HepG2 (cell line): ENCODE data around the gene BSG. TPM values are rescaled to one million over a fixed set of nuclear protein-coding genes. Genes with fewer than 3 reads are reported as not detected.

Source experiments
- ATAC-seq: fragments of 200-7000 bp; cut with Tn5 transposase; 3 replicates; pipeline ENCODE4 v1.9.1; 2020; ENCODE audit warnings: mild to moderate bottlenecking, moderate library complexity
- BruUV-seq: library from RNA; stranded (reverse); fragments of 400-500 nt; replicated peaks from 2 replicates; lab custom pipeline; 2021; lab: Mats Ljungman, UMichigan
- CTCF ChIA-PET: fragments of 300-600 bp; formaldehyde crosslinking; extraction: SDS; loops from one replicate; lab custom pipeline; 2021; ENCODE audit warnings: low total read pairs, inconsistent platforms, low intra/inter-chr PET ratio; lab: Yijun Ruan, JAX
- POLR2A ChIA-PET: fragments of 350-600 bp; sonication (Branson Sonifier 250); formaldehyde crosslinking; loops from one replicate; lab custom pipeline; 2020; ENCODE audit warnings: antibody characterized with exemption, inconsistent platforms; lab: Yijun Ruan, JAX
- DNase-seq: peaks from one replicate; pipeline ENCODE4 v3.0.0-alpha.2; 2015; ENCODE audit warnings: low spot score
- FAIRE-seq: peaks from 3 replicates; lab custom pipeline; 2011; peaks lifted over from hg19 to GRCh38; lab: Jason Lieb, UNC
- H2AFZ ChIP-seq: one replicate; pipeline ENCODE4 v1.6.1; 2011; ENCODE audit warnings: low read length, inconsistent platforms
- H3K27ac ChIP-seq: fragments of 300-600 bp; 3 replicates; pipeline ENCODE4 v1.8.0; 2011; ENCODE audit warnings: mixed run types, mild to moderate bottlenecking, mixed read lengths, low read length, inconsistent platforms; ENCODE audit not compliant: insufficient read depth; ENCODE audit errors: extremely low read length
- H3K27me3 ChIP-seq, 2 experiments: fragments of 200-600 bp in 1 of 2; 2 replicates in 1 of 2; 3 replicates in 1 of 2; pipeline versions ENCODE4 v1.6.0 to v1.8.0; 2011; ENCODE audit warnings: low read length in 2 of 2, mild to moderate bottlenecking in 2 of 2, moderate library complexity in 2 of 2, inconsistent platforms in 1 of 2; ENCODE audit not compliant: insufficient read depth in 2 of 2, control insufficient read depth in 1 of 2
- H3K36me3 ChIP-seq, 2 experiments: fragments of 200-600 bp in 1 of 2; replicated peaks in 1 of 2; 2 replicates in 1 of 2; 3 replicates in 1 of 2; pipeline versions ENCODE4 v1.5.1 to v1.8.0; 2011; ENCODE audit warnings: low read length in 2 of 2, inconsistent platforms in 1 of 2; ENCODE audit not compliant: insufficient read depth in 2 of 2, control insufficient read depth in 1 of 2
- H3K4me1 ChIP-seq: 2 replicates; pipeline ENCODE4 v1.5.1; 2012; ENCODE audit warnings: low read length, inconsistent platforms; ENCODE audit not compliant: insufficient read depth
- H3K4me2 ChIP-seq: 2 replicates; pipeline ENCODE4 v1.6.0; 2011; ENCODE audit warnings: low read depth, low read length, inconsistent platforms
- H3K4me3 ChIP-seq, 3 experiments: fragments of 200-600 bp in 1 of 3; sonication (generic), shearing (Covaris generic) in 1 of 3; replicated peaks in 1 of 3; 2 replicates each; pipeline ENCODE4 v1.5.1; 2011 to 2016; ENCODE audit warnings: low read length in 3 of 3, inconsistent platforms in 2 of 3, low read depth in 2 of 3, mild to moderate bottlenecking in 2 of 3, control low read depth in 1 of 3, mixed read lengths in 1 of 3; ENCODE audit not compliant: insufficient read depth in 1 of 3
- H3K79me2 ChIP-seq: one replicate; pipeline ENCODE4 v1.6.1; 2011; ENCODE audit warnings: low read length, inconsistent platforms; ENCODE audit not compliant: insufficient read depth
- H3K9ac ChIP-seq: 2 replicates; pipeline ENCODE4 v1.6.0; 2011; ENCODE audit warnings: mild to moderate bottlenecking, low read depth, low read length, inconsistent platforms; ENCODE audit not compliant: insufficient read depth
- H3K9me3 ChIP-seq: 2 replicates; pipeline ENCODE4 v1.5.1; 2012; ENCODE audit warnings: mild to moderate bottlenecking, low read length
- H4K20me1 ChIP-seq: 2 replicates; pipeline ENCODE4 v1.6.0; 2011; ENCODE audit warnings: inconsistent platforms, mild to moderate bottlenecking, low read length, moderate library complexity; ENCODE audit not compliant: insufficient read depth
- BRF2 ChIP-seq: sonication (generic); formaldehyde crosslinking; IDR thresholded peaks from 2 replicates; pipeline ENCODE4 v1.8.1; 2022; ENCODE audit warnings: mild to moderate bottlenecking, missing genetic modification reagents
- CEBPB ChIP-seq: IDR thresholded peaks from 2 replicates; pipeline ENCODE4 v1.6.1; 2011; ENCODE audit warnings: low read depth, low read length, improper control_type of control experiment, borderline replicate concordance
- CREBL2 ChIP-seq: sonication (generic); formaldehyde crosslinking; IDR thresholded peaks from 2 replicates; pipeline ENCODE4 v1.8.1; 2023; ENCODE audit warnings: missing genetic modification reagents, mild to moderate bottlenecking, borderline replicate concordance
- GATA4 ChIP-seq: sonication (generic); IDR thresholded peaks from 2 replicates; pipeline ENCODE4 v1.6.1; 2016; ENCODE audit warnings: antibody characterized with exemption, low read depth, borderline replicate concordance
- HIVEP1 ChIP-seq: sonication (generic); formaldehyde crosslinking; IDR thresholded peaks from 2 replicates; pipeline ENCODE4 v1.4.0; 2020; ENCODE audit warnings: mild to moderate bottlenecking, missing genetic modification reagents
- HNRNPK ChIP-seq: fragments of 200-400 bp; formaldehyde crosslinking; IDR thresholded peaks from 2 replicates; pipeline ENCODE4 v1.6.1; 2018; ENCODE audit warnings: low read length, low read depth, moderate library complexity, mild to moderate bottlenecking; ENCODE audit not compliant: poor library complexity, severe bottlenecking
- KAT8 ChIP-seq: IDR thresholded peaks from 2 replicates; pipeline ENCODE4 v1.6.1; 2016; ENCODE audit warnings: missing genetic modification reagents, missing compliant biosample characterization
- KDM3A ChIP-seq: IDR thresholded peaks from 2 replicates; pipeline ENCODE4 v1.6.1; 2018; ENCODE audit warnings: low read depth, missing compliant biosample characterization
- PCBP2 ChIP-seq: fragments of 200-400 bp; formaldehyde crosslinking; optimal IDR thresholded peaks from 2 replicates; pipeline ENCODE3; 2018; ENCODE audit warnings: low read length, low read depth; ENCODE audit not compliant: poor library complexity, severe bottlenecking
- PLSCR1 ChIP-seq: sonication (generic); formaldehyde crosslinking; IDR thresholded peaks from 2 replicates; pipeline ENCODE4 v1.5.0; 2020; ENCODE audit warnings: missing genetic modification reagents, mild to moderate bottlenecking, borderline replicate concordance
- SYNCRIP ChIP-seq: fragments of 200-400 bp; formaldehyde crosslinking; IDR thresholded peaks from 2 replicates; pipeline ENCODE4 v1.6.1; 2018; ENCODE audit warnings: mild to moderate bottlenecking, low read depth, low read length; ENCODE audit not compliant: insufficient read depth
- WIZ ChIP-seq: sonication (generic); formaldehyde crosslinking; IDR thresholded peaks from 2 replicates; pipeline ENCODE4 v1.5.1; 2020; ENCODE audit warnings: mild to moderate bottlenecking, missing genetic modification reagents
- ZC3H13 ChIP-seq: sonication (generic); formaldehyde crosslinking; IDR thresholded peaks from 2 replicates; pipeline ENCODE4 v1.8.1; 2023; ENCODE audit warnings: mild to moderate bottlenecking, missing genetic modification reagents, moderate library complexity
- ZMYM4 ChIP-seq: sonication (generic); formaldehyde crosslinking; IDR thresholded peaks from 2 replicates; pipeline ENCODE4 v1.8.1; 2023; ENCODE audit warnings: mild to moderate bottlenecking, missing genetic modification reagents
- ZNF451 ChIP-seq: sonication (generic); formaldehyde crosslinking; IDR thresholded peaks from 2 replicates; pipeline ENCODE4 v1.5.0; 2020; ENCODE audit warnings: mild to moderate bottlenecking, missing genetic modification reagents
- WGBS: methylation state at CpG from one replicate; pipeline ENCODE4 v1.1.6; 2017; ENCODE audit warnings: low lambda C conversion rate; 5-methylcytosine and 5-hydroxymethylcytosine counted together
- in situ Hi-C: cut with HindIII; loops from 2 replicates; pipeline ENCODE4 v1.10.0; 2017; ENCODE audit warnings: low pct_unique_long_range_greater_than_20kb; ENCODE audit not compliant: extremely low pct_ligation_motif_present
- intact Hi-C: fragments of 100-400 bp; cut with micrococcal nuclease; formaldehyde crosslinking; loops from one replicate; pipeline ENCODE4 v1.10.0; 2022; ENCODE audit not compliant: unreplicated experiment
- polyA plus RNA-seq, 8 experiments: library from polyadenylated mRNA; depleted of rRNA in 3 of 8; stranded (reverse) in 7 of 8; unstranded in 1 of 8; fragments of >200 nt; fragmentation: Illumina TruSeq in 4 of 8; extraction: Trizol in 4 of 8; gene quantifications; 2 replicates each; pipeline versions ENCODE4 v1.2.1 to v1.2.3, GENCODE V29; 2011 to 2016; ENCODE audit warnings: low read depth in 4 of 8, missing spikeins in 1 of 8, mixed read lengths in 1 of 8; ENCODE audit not compliant: insufficient read depth in 1 of 8
- total RNA-seq, 5 experiments: library from RNA; depleted of rRNA; stranded (reverse); fragments of >200 nt; fragmentation: Illumina TruSeq; extraction: Trizol; gene quantifications; 2 replicates each; pipeline ENCODE4 v1.2.3, GENCODE V29; 2016; ENCODE audit warnings: low read depth in 1 of 5

Gene BSG
- total and polyA plus RNA-seq, 2 of the 13 experiments (the other 11 are each of a cell fraction or from before 2014, with no cell fraction given) = 309 to 754 TPM

- BruUV-seq = no TSS peak
- Histone ChIP-seq H3K27ac (no peak overlapping the region), H3K9me3 (no peaks in the 10 kb centered on the region), H4K20me1 (no peaks in the 10 kb centered on the region), H3K9ac (no peak overlapping the region), H3K4me3 (no peak overlapping the region), H3K4me1 (peaks cover 72% of the 10 kb centered on the region), H3K36me3 (no peaks in the 10 kb centered on the region), H2AFZ (no peak overlapping the region), H3K79me2 (no peaks in the 10 kb centered on the region), H3K4me2 (no peak overlapping the region), H3K27me3 (no peaks in the 10 kb centered on the region)
- in situ Hi-C loops (no loop called here), intact Hi-C loops (no loop called here)
- FAIRE-seq (no peak), ATAC-seq (no peak), DNase-seq (no peak)
- 83% methylated on average over 12 of the region's 13 CpGs for WGBS
- ChIA-PET POLR2A (no interaction called here), CTCF (no interaction called here)
- TF ChIP-seq ZMYM4 (CRISPR knock-in tag) (no peak), WIZ (CRISPR knock-in tag) (no peak), CEBPB (no peak), PLSCR1 (CRISPR knock-in tag) (no peak), SYNCRIP (no peak), HIVEP1 (CRISPR knock-in tag) (no peak), ZNF451 (no peak), PCBP2 (peak; percentile 79), HNRNPK (peak; percentile 98), GATA4 (no peak), KAT8 (CRISPR knock-in tag) (no peak), ZC3H13 (CRISPR knock-in tag) (no peak), KDM3A (CRISPR knock-in tag) (no peak), BRF2 (CRISPR knock-in tag) (no peak), CREBL2 (no peak)
Observed at GRCh38 chr19:525857-526419, 46.5 kb upstream of the BSG start.
